Osteoblast (primary cell): ENCODE data around the gene SGTA. TPM values are rescaled to one million over a fixed set of nuclear protein-coding genes. Genes with fewer than 3 reads are reported as not detected.

Source experiments
- DNase-seq: peaks from one replicate; pipeline ENCODE4 v3.0.0; 2011; ENCODE audit warnings: low spot score, mixed read lengths; ENCODE audit not compliant: insufficient read length; ENCODE audit errors: missing footprints
- H2AFZ ChIP-seq: 2 replicates; pipeline ENCODE4 v1.6.0; 2011; ENCODE audit warnings: mild to moderate bottlenecking, low read length
- H3K27ac ChIP-seq: 2 replicates; pipeline ENCODE4 v1.5.1; 2011; ENCODE audit warnings: mild to moderate bottlenecking, low read depth, low read length, moderate library complexity
- H3K27me3 ChIP-seq: 2 replicates; pipeline ENCODE4 v1.6.0; 2012; ENCODE audit warnings: mild to moderate bottlenecking, control low read depth, inconsistent platforms, low read length, moderate library complexity; ENCODE audit not compliant: insufficient read depth
- H3K36me3 ChIP-seq: 2 replicates; pipeline ENCODE4 v1.5.1; 2011; ENCODE audit warnings: mild to moderate bottlenecking, low read length, control low read depth, moderate library complexity; ENCODE audit not compliant: insufficient read depth
- H3K4me1 ChIP-seq: 2 replicates; pipeline ENCODE4 v1.5.1; 2011; ENCODE audit warnings: mild to moderate bottlenecking, low read length, control low read depth, moderate library complexity; ENCODE audit not compliant: insufficient read depth
- H3K4me2 ChIP-seq: 2 replicates; pipeline ENCODE4 v1.6.0; 2011; ENCODE audit warnings: mild to moderate bottlenecking, low read length; ENCODE audit not compliant: insufficient read depth
- H3K4me3 ChIP-seq: fragments of 200-600 bp; sonication (generic); 3 replicates; pipeline ENCODE4 v1.5.1; 2012; ENCODE audit warnings: mild to moderate bottlenecking, low read length, inconsistent platforms; ENCODE audit not compliant: insufficient read depth
- H3K79me2 ChIP-seq: 2 replicates; pipeline ENCODE4 v1.6.0; 2012; ENCODE audit warnings: mild to moderate bottlenecking, low read length, control low read depth, inconsistent platforms; ENCODE audit not compliant: insufficient read depth
- H3K9me3 ChIP-seq: 2 replicates; pipeline ENCODE4 v1.5.1; 2011; ENCODE audit warnings: low read depth, low read length, control low read depth
- H4K20me1 ChIP-seq: 2 replicates; pipeline ENCODE4 v1.6.0; 2012; ENCODE audit warnings: mild to moderate bottlenecking, low read length, control low read depth; ENCODE audit not compliant: insufficient read depth
- total RNA-seq: library from RNA; depleted of rRNA; stranded (reverse); fragments of >200 nt; gene quantifications from 2 replicates; pipeline ENCODE4 v1.2.3, GENCODE V29; 2012
- TF ChIP-seq, protein P1 (sequence below): IDR thresholded peaks from 2 replicates; pipeline ENCODE4 v1.5.1; 2011; ENCODE audit warnings: mild to moderate bottlenecking, low read depth, low read length, moderate library complexity; ENCODE audit errors: extremely low read depth

SGTA gene
- total RNA-seq, 1 donor: 38.7 TPM

DNA sequence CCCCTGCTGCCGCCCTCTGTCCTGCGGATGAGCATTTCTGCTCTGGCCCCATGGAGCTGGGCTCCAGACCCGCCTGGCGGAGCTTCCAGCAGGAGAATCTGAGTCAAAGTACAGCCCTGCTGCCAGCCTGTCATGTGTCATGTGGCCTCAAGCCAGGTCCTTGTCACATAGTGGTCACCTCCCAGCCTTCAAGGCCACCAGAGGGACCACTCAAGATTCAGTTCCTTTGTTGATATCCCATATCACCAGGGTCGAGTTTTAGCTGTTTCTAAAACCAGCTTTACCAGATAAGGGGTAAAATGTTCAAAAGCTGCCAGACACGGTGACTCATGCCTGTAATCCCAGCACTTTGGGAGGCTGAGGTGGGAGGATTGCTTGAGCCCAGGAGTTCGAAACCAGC is 15.7 kb upstream of the SGTA start:
- DNase-seq: peak; percentile 90
- H3K4me2 ChIP-seq: no peak overlapping the region
- peaks cover 30% of the 10 kb centered on the region for H3K36me3 ChIP-seq
- no peaks in the 10 kb centered on the region for H3K79me2 ChIP-seq
- TF ChIP-seq, protein P1, sequence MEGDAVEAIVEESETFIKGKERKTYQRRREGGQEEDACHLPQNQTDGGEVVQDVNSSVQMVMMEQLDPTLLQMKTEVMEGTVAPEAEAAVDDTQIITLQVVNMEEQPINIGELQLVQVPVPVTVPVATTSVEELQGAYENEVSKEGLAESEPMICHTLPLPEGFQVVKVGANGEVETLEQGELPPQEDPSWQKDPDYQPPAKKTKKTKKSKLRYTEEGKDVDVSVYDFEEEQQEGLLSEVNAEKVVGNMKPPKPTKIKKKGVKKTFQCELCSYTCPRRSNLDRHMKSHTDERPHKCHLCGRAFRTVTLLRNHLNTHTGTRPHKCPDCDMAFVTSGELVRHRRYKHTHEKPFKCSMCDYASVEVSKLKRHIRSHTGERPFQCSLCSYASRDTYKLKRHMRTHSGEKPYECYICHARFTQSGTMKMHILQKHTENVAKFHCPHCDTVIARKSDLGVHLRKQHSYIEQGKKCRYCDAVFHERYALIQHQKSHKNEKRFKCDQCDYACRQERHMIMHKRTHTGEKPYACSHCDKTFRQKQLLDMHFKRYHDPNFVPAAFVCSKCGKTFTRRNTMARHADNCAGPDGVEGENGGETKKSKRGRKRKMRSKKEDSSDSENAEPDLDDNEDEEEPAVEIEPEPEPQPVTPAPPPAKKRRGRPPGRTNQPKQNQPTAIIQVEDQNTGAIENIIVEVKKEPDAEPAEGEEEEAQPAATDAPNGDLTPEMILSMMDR: no peak
- peaks cover 4% of the 10 kb centered on the region for H4K20me1 ChIP-seq
- H2AFZ ChIP-seq: no peak overlapping the region
- H3K9me3 ChIP-seq: no peaks in the 10 kb centered on the region
- no peak overlapping the region for H3K27ac ChIP-seq
- H3K27me3 ChIP-seq: no peaks in the 10 kb centered on the region
- no peaks in the 10 kb centered on the region for H3K4me1 ChIP-seq
- no peak overlapping the region for H3K4me3 ChIP-seq

DNA sequence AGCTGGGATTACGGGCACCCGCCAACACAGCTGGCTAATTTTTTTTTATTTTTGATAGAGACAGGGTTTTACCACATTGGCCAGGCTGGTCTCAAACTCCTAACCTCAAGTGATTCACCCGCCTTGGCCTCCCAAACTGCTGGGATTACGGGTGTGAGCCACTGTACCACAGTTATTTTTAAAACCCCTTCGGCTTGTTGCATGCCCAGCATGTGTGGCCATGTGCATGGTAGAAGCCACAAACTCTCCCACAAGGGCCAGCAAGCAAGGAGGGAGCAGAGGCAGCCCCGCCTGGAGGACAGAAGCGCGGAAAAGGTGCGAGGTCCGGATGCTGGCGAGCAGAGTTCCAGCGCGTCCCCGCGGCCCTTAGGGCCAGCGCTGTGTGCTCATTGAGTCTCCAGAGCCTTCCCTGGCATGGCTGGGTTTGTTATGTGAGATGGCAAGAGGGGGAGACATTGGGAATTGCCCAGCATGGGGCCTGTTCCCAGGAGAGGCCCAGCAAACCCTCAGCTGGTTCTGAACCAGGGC is 15.1 kb upstream of the SGTA start:
- Histone ChIP-seq H3K4me1 (no peaks in the 10 kb centered on the region), H3K27me3 (no peaks in the 10 kb centered on the region), H3K4me3 (no peak overlapping the region), H3K27ac (no peak overlapping the region), H2AFZ (no peak overlapping the region), H3K9me3 (no peaks in the 10 kb centered on the region), H3K4me2 (no peak overlapping the region), H3K79me2 (no peaks in the 10 kb centered on the region), H4K20me1 (peaks cover 4% of the 10 kb centered on the region), H3K36me3 (peaks cover 31% of the 10 kb centered on the region)
- peak; percentile 79 for DNase-seq
- TF ChIP-seq, protein P1: no peak

DNA sequence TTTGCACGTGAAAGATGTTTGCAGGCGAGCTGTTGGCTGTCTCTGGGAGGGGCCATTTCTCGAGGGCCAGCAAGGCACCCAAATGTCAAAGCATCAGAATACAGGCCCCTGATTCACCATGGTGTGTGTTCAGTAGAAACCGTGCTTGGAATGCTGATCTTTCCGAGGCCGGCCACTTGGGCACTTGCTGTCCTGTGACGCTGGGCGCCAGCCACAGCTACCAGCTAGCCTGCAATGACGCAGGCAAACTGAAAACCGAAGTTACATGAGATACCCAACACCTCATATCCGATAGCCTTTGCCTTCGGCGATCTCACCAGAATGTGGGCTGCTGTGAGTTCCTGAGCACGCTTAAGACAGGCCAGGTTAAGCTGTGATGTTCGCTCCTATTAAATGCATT is 14.2 kb upstream of the SGTA start:
- DNase-seq: peak; percentile 79
- Histone ChIP-seq H3K79me2 (no peaks in the 10 kb centered on the region), H3K4me2 (no peak overlapping the region), H3K9me3 (no peaks in the 10 kb centered on the region), H3K4me1 (no peaks in the 10 kb centered on the region), H4K20me1 (peaks cover 4% of the 10 kb centered on the region), H3K36me3 (peaks cover 30% of the 10 kb centered on the region), H3K27ac (no peak overlapping the region), H2AFZ (no peak overlapping the region), H3K4me3 (no peak overlapping the region), H3K27me3 (no peaks in the 10 kb centered on the region)
- TF ChIP-seq, protein P1: no peak

DNA sequence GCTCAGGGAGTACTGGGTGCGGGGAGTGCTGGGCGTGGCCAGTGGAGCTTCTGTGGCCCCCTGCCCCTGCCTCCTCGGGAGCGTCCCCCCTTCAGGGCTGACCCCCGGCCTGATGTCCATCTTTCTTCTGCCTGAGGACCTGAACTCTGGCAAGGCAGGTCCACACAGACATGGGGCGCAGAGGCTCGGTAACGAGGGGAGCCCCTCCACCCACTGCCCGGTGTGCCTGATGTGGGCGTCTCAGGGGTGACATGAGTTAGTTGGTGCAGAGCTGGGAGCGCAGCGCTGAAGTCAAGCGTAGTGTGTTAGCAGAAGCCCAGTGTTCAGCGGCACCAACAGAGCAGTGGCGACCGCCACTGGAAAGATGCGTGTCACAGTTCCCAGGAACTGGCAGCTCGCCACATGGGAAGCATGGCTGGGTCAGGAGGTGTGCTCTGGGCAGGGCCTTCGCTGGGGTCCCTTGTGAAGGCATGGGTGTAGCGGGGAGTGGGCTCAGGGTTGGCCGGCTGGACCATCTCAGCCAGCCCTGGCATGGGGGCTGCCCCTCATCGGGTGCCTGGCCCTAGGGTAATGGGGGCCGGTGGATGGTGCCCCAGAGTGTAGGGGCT is 13.7 kb upstream of the SGTA start:
- no peaks in the 10 kb centered on the region for H3K79me2 ChIP-seq
- no peak overlapping the region for H3K4me3 ChIP-seq
- DNase-seq: peak; percentile 75
- H3K4me1 ChIP-seq: no peaks in the 10 kb centered on the region
- TF ChIP-seq, protein P1: no peak
- H3K27me3 ChIP-seq: no peaks in the 10 kb centered on the region
- no peaks in the 10 kb centered on the region for H3K9me3 ChIP-seq
- peaks cover 4% of the 10 kb centered on the region for H4K20me1 ChIP-seq
- H3K27ac ChIP-seq: no peak overlapping the region
- no peak overlapping the region for H3K4me2 ChIP-seq
- no peak overlapping the region for H2AFZ ChIP-seq
- H3K36me3 ChIP-seq: peaks cover 30% of the 10 kb centered on the region
